Smooth muscle cell (in vitro differentiated cells): ENCODE measurements around the gene RTF1. TPM values are rescaled to one million over a fixed set of nuclear protein-coding genes. Genes with fewer than 3 reads are reported as not detected.
A peak's percentile ranks its signal among the peaks of the same experiment; 100 is the strongest.

Source experiments
- DNase-seq: peaks from one replicate; lab custom pipeline; 2025; ENCODE audit not compliant: unreplicated experiment; lab: John Stamatoyannopoulos, UW
- H2AFZ ChIP-seq: fragments of 200-600 bp; sonication (generic); 2 replicates; pipeline ENCODE4 v1.6.0; 2016; ENCODE audit warnings: antibody characterized with exemption, low read depth, mild to moderate bottlenecking
- H3F3A ChIP-seq: fragments of 200-600 bp; sonication (generic); 2 replicates; pipeline ENCODE4 v1.6.0; 2017; ENCODE audit warnings: antibody characterized with exemption, low read depth
- H3K27ac ChIP-seq: fragments of 200-600 bp; sonication (generic); 2 replicates; pipeline ENCODE4 v1.5.1; 2016; ENCODE audit warnings: low read depth, mild to moderate bottlenecking
- H3K27me3 ChIP-seq: fragments of 200-600 bp; sonication (generic); 2 replicates; pipeline ENCODE4 v1.6.1; 2016; ENCODE audit warnings: low read depth, mild to moderate bottlenecking
- H3K36me3 ChIP-seq: fragments of 200-600 bp; sonication (generic); 2 replicates; pipeline ENCODE4 v1.5.1; 2016; ENCODE audit warnings: low read depth
- H3K4me1 ChIP-seq: fragments of 200-600 bp; sonication (generic); 2 replicates; pipeline ENCODE4 v1.5.1; 2016; ENCODE audit warnings: low read depth
- H3K4me2 ChIP-seq: fragments of 200-600 bp; sonication (generic); 2 replicates; pipeline ENCODE4 v1.6.0; 2016; ENCODE audit warnings: mild to moderate bottlenecking
- H3K4me3 ChIP-seq: fragments of 200-600 bp; sonication (generic); 2 replicates; pipeline ENCODE4 v1.5.1; 2016; ENCODE audit warnings: mild to moderate bottlenecking
- H3K79me2 ChIP-seq: fragments of 200-600 bp; sonication (generic); 2 replicates; pipeline ENCODE4 v1.6.0; 2016; ENCODE audit warnings: low read depth, mild to moderate bottlenecking
- H3K9ac ChIP-seq: fragments of 200-600 bp; sonication (generic); 2 replicates; pipeline ENCODE4 v1.6.0; 2016; ENCODE audit warnings: low read depth
- H3K9me3 ChIP-seq: fragments of 200-600 bp; sonication (generic); replicated peaks from 2 replicates; pipeline ENCODE4 v1.5.1; 2016; ENCODE audit warnings: low read depth
- H4K20me1 ChIP-seq: fragments of 200-600 bp; sonication (generic); 2 replicates; pipeline ENCODE4 v1.6.0; 2016; ENCODE audit warnings: low read depth
- CTCF ChIP-seq: fragments of 200-600 bp; sonication (generic); IDR thresholded peaks from 2 replicates; pipeline ENCODE4 v1.5.1; 2017; ENCODE audit warnings: borderline replicate concordance, mild to moderate bottlenecking, antibody characterized with exemption; ENCODE audit not compliant: insufficient read depth, poor library complexity, severe bottlenecking
- WGBS: methylation state at CpG from one replicate; pipeline ENCODE4 v1.1.7; 2016; ENCODE audit warnings: low lambda C conversion rate; 5-methylcytosine and 5-hydroxymethylcytosine counted together
- polyA plus RNA-seq: library from polyadenylated mRNA; unstranded; fragments of >200 nt; fragmentation: Nextera tagmentation; extraction: Ambion mirVana; gene quantifications from 2 replicates; pipeline ENCODE4 v1.2.1, GENCODE V29; 2016
- total RNA-seq: library from RNA; depleted of rRNA; stranded (reverse); fragments of >200 nt; gene quantifications from 2 replicates; pipeline ENCODE4 v1.2.3, GENCODE V29; 2014

The RTF1 gene
- total and polyA plus RNA-seq, 2 experiments from 2014 or later: 25.7 to 68.1 TPM

GRCh38 chr15:41429003-41429890 is 12.4 kb downstream of the RTF1 start:
- WGBS: 84% methylated on average over 10 of the region's 10 CpGs
- no peaks in the 10 kb centered on the region for H3F3A ChIP-seq
- H3K9me3 ChIP-seq: no peaks in the 10 kb centered on the region
- H4K20me1 ChIP-seq: peaks cover 82% of the 10 kb centered on the region
- no peaks in the 10 kb centered on the region for H3K27me3 ChIP-seq
- H3K27ac ChIP-seq: peak overlapping the region; percentile 52
- no peak overlapping the region for H2AFZ ChIP-seq
- H3K36me3 ChIP-seq: no peaks in the 10 kb centered on the region
- H3K4me1 ChIP-seq: no peaks in the 10 kb centered on the region
- no peak overlapping the region for H3K4me3 ChIP-seq
- peaks cover 90% of the 10 kb centered on the region for H3K79me2 ChIP-seq
- H3K9ac ChIP-seq: no peak overlapping the region
- peak overlapping the region; percentile 28 for H3K4me2 ChIP-seq
- DNase-seq: no peak
- TF ChIP-seq CTCF: no peak

DNA sequence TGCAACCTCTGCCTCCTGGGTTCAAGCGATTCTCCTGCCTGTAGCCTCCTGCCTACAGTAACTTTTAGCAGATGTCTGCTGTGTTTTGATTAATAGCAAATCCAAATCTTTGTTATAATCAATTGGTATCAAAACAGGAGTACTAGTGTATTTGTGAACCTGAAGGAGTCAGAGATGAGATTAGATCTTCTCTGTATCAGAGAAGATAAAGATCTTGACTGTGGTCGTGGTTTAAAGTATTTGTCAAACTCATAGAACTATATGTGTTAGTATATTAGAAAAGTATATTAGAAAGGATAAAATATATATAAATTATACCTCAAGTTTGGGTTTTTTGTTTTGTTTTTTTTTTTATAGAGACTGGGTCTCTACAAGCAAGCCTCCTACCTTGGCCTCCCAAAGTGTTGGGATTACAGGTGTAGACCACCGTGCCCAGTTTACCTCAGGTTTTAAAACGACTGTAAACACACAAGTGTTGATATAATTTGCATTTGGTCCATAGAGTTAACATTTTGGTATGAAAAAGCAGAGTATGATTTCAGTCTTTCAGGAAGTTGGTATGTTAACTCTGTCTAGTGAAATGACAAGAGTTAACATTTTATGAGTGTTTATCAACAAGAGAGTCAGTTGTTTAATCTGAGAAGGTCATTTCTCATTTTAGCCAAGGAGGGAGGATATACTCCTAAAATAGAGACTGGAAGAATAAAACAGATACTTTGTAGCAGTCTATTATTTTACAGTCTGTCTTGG is 18.3 kb downstream of the RTF1 start:
- Histone ChIP-seq H3K79me2 (peaks cover 73% of the 10 kb centered on the region), H3K27ac (peak overlapping the region; percentile 10), H3K27me3 (no peaks in the 10 kb centered on the region)

GRCh38 chr15:41437448-41437847 is 20.6 kb downstream of the RTF1 start:
- peak overlapping the region; percentile 84 for H3K27ac ChIP-seq

More for the DNA sequence above, 18.3 kb downstream of the RTF1 start:
- Histone ChIP-seq H3K9me3 (no peaks in the 10 kb centered on the region), H3K36me3 (peaks cover 5% of the 10 kb centered on the region), H3K4me1 (no peaks in the 10 kb centered on the region), H2AFZ (no peak overlapping the region), H4K20me1 (peaks cover 57% of the 10 kb centered on the region), H3F3A (no peaks in the 10 kb centered on the region), H3K4me3 (no peak overlapping the region), H3K9ac (peak overlapping the region; percentile 11), H3K4me2 (no peak overlapping the region)
- DNase-seq: no peak
- TF ChIP-seq CTCF: no peak
- 95% methylated on average over 4 of the region's 4 CpGs for WGBS

More at GRCh38 chr15:41437448-41437847, 20.6 kb downstream of the RTF1 start:
- no peaks in the 10 kb centered on the region for H3K9me3 ChIP-seq
- H3K36me3 ChIP-seq: peaks cover 5% of the 10 kb centered on the region
- H4K20me1 ChIP-seq: peaks cover 38% of the 10 kb centered on the region
- H2AFZ ChIP-seq: no peak overlapping the region
- H3K9ac ChIP-seq: peak overlapping the region; percentile 53
- no peaks in the 10 kb centered on the region for H3F3A ChIP-seq
- H3K79me2 ChIP-seq: peaks cover 63% of the 10 kb centered on the region
- 91% methylated on average over 4 of the region's 4 CpGs for WGBS
- H3K4me1 ChIP-seq: no peaks in the 10 kb centered on the region
- TF ChIP-seq CTCF: no peak
- no peak overlapping the region for H3K4me3 ChIP-seq
- no peak for DNase-seq
- H3K27me3 ChIP-seq: no peaks in the 10 kb centered on the region
- H3K4me2 ChIP-seq: peak overlapping the region; percentile 33
